ENCODE results near the gene STAT1. TPM values are rescaled to one million over a fixed set of nuclear protein-coding genes. Genes with fewer than 3 reads are reported as not detected.

STAT1 gene
- 10 to 100 TPM; 72.4 to 80.1 TPM for total RNA-seq
- 10 to 100 TPM; 21.6 to 75.9 TPM for polyA plus RNA-seq
- long read RNA-seq, donor 1, full-length matches to known transcripts, result 5 of 5 reads
- long read RNA-seq, donor 1, partial matches to known transcripts, result 0 of 5 reads
- long read RNA-seq, donor 1, other reads (novel, unspliced or antisense), result 0 of 5 reads
- long read RNA-seq, donor 2, result 0 reads
- long read RNA-seq, donor 3, full-length matches to known transcripts, result 4 of 4 reads
- long read RNA-seq, donor 3, partial matches to known transcripts, result 0 of 4 reads
- long read RNA-seq, donor 3, other reads (novel, unspliced or antisense), result 0 of 4 reads
- long read RNA-seq, donor 4, result 0 reads
- long read RNA-seq, donor 5, full-length matches to known transcripts, result 7 of 7 reads
- long read RNA-seq, donor 5, partial matches to known transcripts, result 0 of 7 reads
- long read RNA-seq, donor 5, other reads (novel, unspliced or antisense), result 0 of 7 reads

DNA sequence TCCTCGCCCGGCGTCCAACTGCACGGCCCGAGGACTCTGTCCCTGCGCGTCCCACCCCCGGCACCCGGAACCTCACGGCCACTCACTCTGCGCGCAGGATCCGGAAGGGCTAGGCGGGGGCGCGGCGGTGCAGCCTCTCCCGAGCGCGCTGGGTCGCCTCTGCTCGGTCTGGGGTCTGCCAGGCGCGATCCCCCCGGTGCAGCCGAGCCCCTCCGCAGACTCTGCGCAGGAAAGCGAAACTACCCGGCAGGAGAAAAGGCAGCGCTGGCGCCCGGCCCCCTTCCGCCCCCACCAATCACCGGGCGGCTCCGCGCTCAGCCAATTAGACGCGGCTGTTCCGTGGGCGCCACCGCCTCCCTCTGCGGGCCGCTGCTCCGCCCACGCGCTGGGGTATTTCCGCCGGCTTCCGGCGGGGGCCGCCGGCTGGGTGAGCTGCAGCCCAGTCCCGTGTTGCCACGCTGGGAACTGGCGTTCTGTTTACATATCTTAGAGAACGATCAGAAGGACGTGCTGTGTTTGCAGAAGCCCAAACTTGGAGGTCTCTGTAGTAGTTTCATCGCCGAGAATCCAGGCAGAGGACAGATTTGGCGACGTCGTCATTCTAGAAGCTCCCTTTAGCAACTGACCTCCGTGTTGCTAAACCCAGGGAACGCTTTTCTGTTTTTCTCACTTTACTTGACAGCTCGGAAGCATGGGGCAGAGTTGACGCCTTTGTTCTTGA lies at the start of gene STAT1:
Gene STAT1, minus strand, starts transcription at position 240 of the 721 bp plus-strand sequence. CDS start 4,168 bp downstream, outside the sequence.
- TF ChIP-seq, protein P1, sequence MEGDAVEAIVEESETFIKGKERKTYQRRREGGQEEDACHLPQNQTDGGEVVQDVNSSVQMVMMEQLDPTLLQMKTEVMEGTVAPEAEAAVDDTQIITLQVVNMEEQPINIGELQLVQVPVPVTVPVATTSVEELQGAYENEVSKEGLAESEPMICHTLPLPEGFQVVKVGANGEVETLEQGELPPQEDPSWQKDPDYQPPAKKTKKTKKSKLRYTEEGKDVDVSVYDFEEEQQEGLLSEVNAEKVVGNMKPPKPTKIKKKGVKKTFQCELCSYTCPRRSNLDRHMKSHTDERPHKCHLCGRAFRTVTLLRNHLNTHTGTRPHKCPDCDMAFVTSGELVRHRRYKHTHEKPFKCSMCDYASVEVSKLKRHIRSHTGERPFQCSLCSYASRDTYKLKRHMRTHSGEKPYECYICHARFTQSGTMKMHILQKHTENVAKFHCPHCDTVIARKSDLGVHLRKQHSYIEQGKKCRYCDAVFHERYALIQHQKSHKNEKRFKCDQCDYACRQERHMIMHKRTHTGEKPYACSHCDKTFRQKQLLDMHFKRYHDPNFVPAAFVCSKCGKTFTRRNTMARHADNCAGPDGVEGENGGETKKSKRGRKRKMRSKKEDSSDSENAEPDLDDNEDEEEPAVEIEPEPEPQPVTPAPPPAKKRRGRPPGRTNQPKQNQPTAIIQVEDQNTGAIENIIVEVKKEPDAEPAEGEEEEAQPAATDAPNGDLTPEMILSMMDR (IDR thresholded peaks at IDR 0.05; ENCODE audit: control extremely low read depth, extremely low read depth), result no peak
- H3K4me3 ChIP-seq, result peak within 1 kb of the TSS; percentile 85
- peak within 1 kb of the TSS; percentile 94 to 99 for H3K27ac ChIP-seq (ENCODE audit: low read depth in 1 of 2, low read length in 1 of 2)
- H3K27me3 ChIP-seq (ENCODE audit: control insufficient read depth in 3 of 3, insufficient read depth in 3 of 3, low read length in 2 of 3), result no peaks in the 10 kb centered on the region
- peak within 1 kb of the TSS; percentile 72 to 93 for H3K9ac ChIP-seq (ENCODE audit: insufficient read depth in 1 of 2, low read length in 2 of 2)
- ATAC-seq (ENCODE audit: insufficient read depth, low FRiP score) (peak; percentile 98), DNase-seq (peak; percentile 96 to 98 (median 97))
- 0 to 1% methylated on average over 64 to 68 of the region's 68 CpGs for WGBS, 2 donors
- H3K4me1 ChIP-seq (ENCODE audit: control insufficient read depth in 5 of 5, insufficient read depth in 5 of 5, low read length in 5 of 5), result peaks cover 6 to 21% (median 13%) of the 10 kb centered on the region in 5 donors
- H3K9me3 ChIP-seq (ENCODE audit: control insufficient read depth in 4 of 4, insufficient read depth in 3 of 4, low read length in 3 of 4), result no peaks in the 10 kb centered on the region
- peaks cover 0 to 2% (median 0%) of the 10 kb centered on the region in 4 donors for H3K36me3 ChIP-seq (ENCODE audit: control insufficient read depth in 4 of 4, insufficient read depth in 4 of 4, low read length in 4 of 4)

DNA sequence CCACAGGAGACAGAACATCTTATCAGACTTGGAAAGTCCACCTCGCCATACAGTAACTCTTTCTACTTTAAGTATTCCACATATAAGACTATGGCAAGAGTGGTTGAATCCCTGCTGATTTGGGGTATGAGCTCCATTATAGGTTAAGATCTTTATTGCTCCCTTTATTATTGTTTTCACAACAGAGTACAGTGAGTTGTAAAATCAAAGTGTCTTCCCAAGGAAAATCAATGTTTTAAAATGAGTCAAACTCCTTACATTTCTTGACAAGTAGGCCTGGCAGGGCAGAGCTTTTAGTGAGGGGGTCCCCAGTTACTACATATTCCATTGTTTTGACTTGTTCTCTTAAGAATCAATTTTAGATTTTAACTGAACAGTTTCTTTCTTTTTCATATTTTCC lies 49.6 kb upstream of the STAT1 start:
- TF ChIP-seq, protein P1 (IDR thresholded peaks at IDR 0.05; ENCODE audit: control extremely low read depth, extremely low read depth), result no peak
- WGBS, 2 donors, result 87 to 95% methylated on average over 1 of the region's 1 CpG
- no peak overlapping the region for H3K9ac ChIP-seq (ENCODE audit: insufficient read depth in 1 of 2, low read length in 2 of 2)

DNA sequence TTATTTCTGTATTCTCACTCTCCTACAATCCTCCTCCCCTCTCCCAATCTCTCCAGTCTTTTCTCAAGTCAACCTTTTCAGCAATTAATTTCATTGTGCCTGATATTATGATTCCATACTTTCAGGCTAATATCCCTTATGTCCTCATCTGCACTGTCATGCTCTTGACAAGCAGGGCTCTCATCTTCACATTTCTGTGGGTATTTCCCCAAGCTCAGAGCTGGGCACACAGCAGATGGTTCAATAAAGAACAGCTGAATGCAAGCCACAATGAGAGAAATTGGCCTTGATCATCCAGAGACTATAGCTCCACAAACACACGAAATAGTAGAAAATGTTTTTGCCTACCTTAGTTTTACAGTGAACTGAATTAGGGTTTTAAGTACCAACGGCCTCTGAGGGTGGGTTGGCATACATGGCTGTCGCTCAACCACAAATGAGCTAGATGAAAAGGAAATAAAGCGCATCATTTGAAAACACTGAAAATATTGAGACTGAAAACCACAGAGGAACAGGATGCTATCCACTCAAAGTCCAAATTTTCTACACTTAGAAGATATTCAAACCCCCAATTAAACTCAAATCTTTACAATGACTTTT lies 47.5 kb upstream of the STAT1 start:
- Histone ChIP-seq H3K9me3 (ENCODE audit: control insufficient read depth in 4 of 4, insufficient read depth in 3 of 4, low read length in 3 of 4) (no peaks in the 10 kb centered on the region), H3K9ac (ENCODE audit: insufficient read depth in 1 of 2, low read length in 2 of 2) (no peak overlapping the region), H3K4me1 (ENCODE audit: control insufficient read depth in 5 of 5, insufficient read depth in 5 of 5, low read length in 5 of 5) (no peaks in the 10 kb centered on the region), H3K36me3 (ENCODE audit: control insufficient read depth in 4 of 4, insufficient read depth in 4 of 4, low read length in 4 of 4) (peaks cover 0 to 1% (median 0%) of the 10 kb centered on the region in 4 donors), H3K4me3 (no peak overlapping the region), H3K27me3 (ENCODE audit: control insufficient read depth in 3 of 3, insufficient read depth in 3 of 3, low read length in 2 of 3) (no peaks in the 10 kb centered on the region), H3K27ac (ENCODE audit: low read depth in 1 of 2, low read length in 1 of 2) (no peak overlapping the region)
- DNase-seq, result no peak
- TF ChIP-seq, protein P1 (IDR thresholded peaks at IDR 0.05; ENCODE audit: control extremely low read depth, extremely low read depth), result no peak
- ATAC-seq (ENCODE audit: insufficient read depth, low FRiP score), result no peak
- 80 to 85% methylated on average over 4 of the region's 4 CpGs for WGBS, 2 donors

More for the DNA sequence above, 49.6 kb upstream of the STAT1 start:
- Histone ChIP-seq H3K9me3 (ENCODE audit: control insufficient read depth in 4 of 4, insufficient read depth in 3 of 4, low read length in 3 of 4) (no peaks in the 10 kb centered on the region), H3K36me3 (ENCODE audit: control insufficient read depth in 4 of 4, insufficient read depth in 4 of 4, low read length in 4 of 4) (peaks cover 0 to 1% (median 0%) of the 10 kb centered on the region in 4 donors), H3K27me3 (ENCODE audit: control insufficient read depth in 3 of 3, insufficient read depth in 3 of 3, low read length in 2 of 3) (no peaks in the 10 kb centered on the region), H3K4me3 (no peak overlapping the region), H3K27ac (ENCODE audit: low read depth in 1 of 2, low read length in 1 of 2) (no peak overlapping the region), H3K4me1 (ENCODE audit: control insufficient read depth in 5 of 5, insufficient read depth in 5 of 5, low read length in 5 of 5) (no peaks in the 10 kb centered on the region)
- DNase-seq, result no peak
- no peak for ATAC-seq (ENCODE audit: insufficient read depth, low FRiP score)

Measured in lung (tissue), 16 donors.